NCI-H446 (cell line): Measurements from ENCODE around the gene CYP27A1.

Experiments used
- DNase-seq, 2 experiments: peaks; one replicate each; lab custom pipeline; 2025; lab: John Stamatoyannopoulos, UW

CYP27A1 gene

GRCh38 chr2:218812096-218812815 is 30.3 kb downstream of the CYP27A1 start:
- DNase-seq = no peak

GRCh38 chr2:218812861-218813260 is 30.9 kb downstream of the CYP27A1 start:
- no peak for DNase-seq

GRCh38 chr2:218813771-218814460 is 32.0 kb downstream of the CYP27A1 start:
- no peak for DNase-seq

DNA sequence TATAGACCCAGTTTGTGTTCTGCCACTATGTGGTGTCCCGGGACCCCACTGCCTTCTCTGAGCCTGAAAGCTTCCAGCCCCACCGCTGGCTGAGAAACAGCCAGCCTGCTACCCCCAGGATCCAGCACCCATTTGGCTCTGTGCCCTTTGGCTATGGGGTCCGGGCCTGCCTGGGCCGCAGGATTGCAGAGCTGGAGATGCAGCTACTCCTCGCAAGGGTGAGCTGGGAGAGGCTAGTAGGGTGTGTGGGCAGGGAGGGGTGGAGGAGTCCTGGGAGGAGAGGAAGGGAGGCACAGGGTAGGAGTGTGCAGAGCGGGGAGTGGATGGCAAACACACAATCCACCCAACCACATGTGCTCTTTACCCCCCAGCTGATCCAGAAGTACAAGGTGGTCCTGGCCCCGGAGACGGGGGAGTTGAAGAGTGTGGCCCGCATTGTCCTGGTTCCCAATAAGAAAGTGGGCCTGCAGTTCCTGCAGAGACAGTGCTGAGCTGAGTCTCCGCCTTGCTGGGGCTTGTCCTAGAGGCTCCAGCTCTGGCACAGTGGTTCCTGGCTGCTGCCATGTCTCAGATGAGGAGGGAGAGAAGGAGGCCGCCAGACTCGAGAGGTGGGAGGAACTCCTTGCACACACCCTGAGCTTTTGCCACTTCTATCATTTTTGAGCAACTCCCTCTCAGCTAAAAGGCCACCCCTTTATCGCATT is 32.7 kb downstream of the CYP27A1 start:
- DNase-seq = no peak

DNA sequence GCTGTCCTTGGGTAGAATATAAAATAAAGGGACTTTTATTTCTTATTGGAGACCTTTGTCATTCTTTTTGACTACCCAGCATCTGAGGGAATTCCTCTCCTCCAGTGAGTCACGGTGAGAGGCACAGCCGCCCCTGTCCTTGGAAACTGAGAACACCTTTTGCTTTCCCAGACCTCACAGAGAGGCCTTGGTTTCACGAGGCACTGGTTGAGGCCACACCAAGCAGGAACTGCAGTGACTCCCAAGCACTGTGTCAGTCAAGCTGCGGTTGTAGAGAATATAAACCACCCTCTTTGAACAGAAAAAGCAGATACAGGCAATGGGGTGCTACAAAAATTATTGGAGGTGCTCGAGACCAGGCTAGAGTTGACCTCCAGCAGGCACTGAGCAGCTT is 33.3 kb downstream of the CYP27A1 start:
- no peak for DNase-seq

DNA sequence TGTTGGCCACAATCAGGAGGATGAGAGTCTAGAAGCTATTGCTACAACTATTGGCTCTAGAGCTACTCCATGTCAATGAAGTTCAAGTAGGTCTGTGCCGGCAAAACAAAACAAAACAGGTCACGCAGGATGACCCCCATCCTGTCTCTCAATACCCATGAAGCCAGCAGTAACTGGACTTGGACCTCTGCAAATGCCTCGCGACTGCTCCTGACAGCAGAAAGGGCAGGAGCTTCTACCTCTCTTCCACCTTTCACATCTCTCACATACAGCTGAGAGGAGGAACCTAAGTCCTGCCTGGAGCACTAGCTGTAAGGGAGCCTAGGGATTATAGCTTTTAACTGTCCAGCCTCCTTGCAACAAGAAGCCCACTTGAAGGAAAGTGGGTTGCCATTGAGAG is 33.7 kb downstream of the CYP27A1 start:
- no peak for DNase-seq

GRCh38 chr2:218816561-218817011 is 34.6 kb downstream of the CYP27A1 start:
- no peak for DNase-seq

- DNase-seq = no peak
Observed at GRCh38 chr2:218819093-218819492, 37.1 kb downstream of the CYP27A1 start.

GRCh38 chr2:218820746-218821369 is 38.9 kb downstream of the CYP27A1 start:
- DNase-seq = no peak

GRCh38 chr2:218821605-218822211 is 39.8 kb downstream of the CYP27A1 start:
- DNase-seq = no peak

DNA sequence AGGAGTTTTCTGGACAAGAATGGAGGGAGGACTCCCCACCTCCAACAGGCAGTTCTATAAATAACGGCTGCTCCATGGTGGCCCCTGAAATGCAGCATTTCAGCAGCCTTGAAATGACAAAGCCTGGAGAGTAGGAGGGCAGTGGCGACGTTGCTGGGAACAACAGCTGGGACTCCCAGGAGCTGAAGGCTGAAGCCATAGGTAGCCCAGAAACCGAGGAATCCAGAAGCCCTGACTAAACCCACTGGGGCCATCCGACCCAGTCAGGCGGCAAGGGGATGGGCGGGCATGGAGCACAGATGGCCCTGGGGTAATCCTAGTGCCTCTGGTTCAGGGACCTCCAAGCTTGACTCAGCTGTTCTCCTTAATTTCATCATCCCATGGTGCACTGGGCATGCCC is 40.7 kb downstream of the CYP27A1 start:
- DNase-seq = no peak

DNA sequence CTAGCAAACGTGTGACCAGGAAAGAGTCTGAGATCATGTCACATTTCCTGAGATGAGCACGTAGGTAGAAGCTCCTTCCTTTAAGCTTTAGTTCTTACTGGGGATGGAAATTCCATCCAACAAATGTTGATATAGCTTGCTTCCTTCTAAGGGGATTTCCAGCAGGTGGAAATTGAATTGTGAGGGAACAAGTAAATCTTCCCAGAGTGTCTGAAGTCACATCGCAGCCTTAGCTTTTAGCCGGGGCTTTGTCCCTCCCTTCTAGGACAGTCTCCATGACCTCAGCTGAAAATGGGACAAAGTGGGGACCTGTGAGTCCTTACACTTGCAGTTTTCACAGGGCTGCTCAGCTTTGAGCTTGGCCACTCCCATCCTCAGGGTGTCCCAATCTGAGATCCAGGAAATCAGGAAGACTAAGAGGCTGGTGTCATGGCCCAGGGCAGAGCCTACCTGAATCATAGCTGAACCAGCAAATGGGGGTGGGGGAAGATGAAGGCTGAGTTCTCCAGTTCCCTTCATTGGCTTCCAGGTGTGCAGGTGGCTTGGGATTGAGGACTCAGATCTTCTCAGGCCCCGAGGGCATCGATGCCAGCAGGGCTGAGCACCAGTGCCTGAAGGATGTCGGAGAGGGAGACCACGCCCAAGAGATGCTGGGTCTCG is 41.4 kb downstream of the CYP27A1 start:
- DNase-seq = no peak

DNA sequence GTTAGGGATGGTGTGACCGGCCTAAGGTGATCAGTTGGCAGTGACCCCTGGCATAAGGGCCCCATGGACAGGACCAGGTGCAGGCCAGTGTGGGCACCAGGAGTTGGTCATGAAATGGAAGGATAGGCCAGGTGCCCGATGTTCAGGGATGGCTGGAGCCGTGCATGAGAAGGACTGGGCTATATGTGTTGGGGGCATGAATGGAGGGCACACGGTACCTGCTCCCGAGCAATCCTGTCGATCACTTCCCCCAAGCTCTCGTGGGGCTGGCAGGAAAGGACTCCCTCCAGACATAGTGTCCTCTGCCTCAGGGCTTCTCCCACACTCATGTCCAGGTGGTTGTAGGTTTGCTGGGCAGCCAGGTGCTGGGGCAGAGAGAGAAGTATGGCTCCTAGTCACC is 42.1 kb downstream of the CYP27A1 start:
- DNase-seq = no peak

GRCh38 chr2:218826791-218827190 is 44.8 kb downstream of the CYP27A1 start:
- DNase-seq = no peak

DNA sequence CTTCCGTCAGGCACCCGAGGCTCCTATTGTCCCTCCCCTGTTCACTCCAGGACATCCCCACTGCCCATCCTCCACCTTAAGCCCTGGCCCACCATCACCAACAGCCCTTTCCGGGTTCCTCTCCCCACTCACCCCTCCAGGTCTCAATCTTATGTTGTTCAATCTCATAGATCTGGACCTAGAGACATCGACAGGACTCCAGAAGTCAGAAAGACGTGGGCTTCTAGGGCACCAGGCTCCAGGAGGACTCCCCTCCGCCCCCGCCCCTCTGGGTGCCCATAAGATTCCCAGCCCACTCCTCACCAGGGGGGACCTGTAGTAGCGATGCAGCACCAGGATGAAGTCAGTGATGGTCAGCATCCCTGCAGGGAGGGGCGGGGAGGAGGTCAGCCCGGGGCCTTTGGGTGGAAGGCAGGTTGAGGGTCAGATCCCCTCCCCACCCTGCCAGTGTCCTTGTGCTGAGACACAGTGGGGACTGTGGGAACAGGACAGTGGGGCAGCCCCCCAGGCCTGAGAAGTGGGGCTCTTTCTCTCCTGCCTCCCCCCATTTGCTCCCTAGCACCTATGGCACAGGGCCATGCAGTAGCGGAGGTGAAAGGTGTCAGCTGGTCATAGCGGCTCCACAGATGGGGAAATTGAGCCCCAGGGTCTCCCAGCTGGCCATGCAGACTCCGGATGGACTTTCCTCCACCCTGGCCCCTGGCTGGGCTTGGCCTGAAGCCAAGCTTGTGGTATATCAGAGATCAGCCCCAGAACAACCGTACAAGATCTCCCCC is 45.9 kb downstream of the CYP27A1 start:
- no peak for DNase-seq

DNA sequence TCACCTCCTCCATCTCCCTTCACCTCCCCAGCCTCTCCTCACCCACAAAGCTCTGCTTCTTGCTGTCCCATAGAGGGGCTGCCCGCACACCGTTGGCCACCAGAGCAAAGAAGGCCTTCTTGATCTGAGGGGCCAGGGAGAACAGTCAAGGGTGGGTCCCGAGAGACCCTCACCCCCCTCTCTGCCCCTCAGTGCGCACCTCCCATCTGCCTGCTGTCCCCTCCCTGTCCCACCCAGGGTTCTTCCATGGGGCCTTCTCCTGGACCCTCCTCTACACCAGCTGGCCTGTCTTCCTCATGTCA is 46.5 kb downstream of the CYP27A1 start:
- no peak for DNase-seq

- no peak for DNase-seq
Observed at GRCh38 chr2:218829868-218830451, 48.0 kb downstream of the CYP27A1 start.

DNA sequence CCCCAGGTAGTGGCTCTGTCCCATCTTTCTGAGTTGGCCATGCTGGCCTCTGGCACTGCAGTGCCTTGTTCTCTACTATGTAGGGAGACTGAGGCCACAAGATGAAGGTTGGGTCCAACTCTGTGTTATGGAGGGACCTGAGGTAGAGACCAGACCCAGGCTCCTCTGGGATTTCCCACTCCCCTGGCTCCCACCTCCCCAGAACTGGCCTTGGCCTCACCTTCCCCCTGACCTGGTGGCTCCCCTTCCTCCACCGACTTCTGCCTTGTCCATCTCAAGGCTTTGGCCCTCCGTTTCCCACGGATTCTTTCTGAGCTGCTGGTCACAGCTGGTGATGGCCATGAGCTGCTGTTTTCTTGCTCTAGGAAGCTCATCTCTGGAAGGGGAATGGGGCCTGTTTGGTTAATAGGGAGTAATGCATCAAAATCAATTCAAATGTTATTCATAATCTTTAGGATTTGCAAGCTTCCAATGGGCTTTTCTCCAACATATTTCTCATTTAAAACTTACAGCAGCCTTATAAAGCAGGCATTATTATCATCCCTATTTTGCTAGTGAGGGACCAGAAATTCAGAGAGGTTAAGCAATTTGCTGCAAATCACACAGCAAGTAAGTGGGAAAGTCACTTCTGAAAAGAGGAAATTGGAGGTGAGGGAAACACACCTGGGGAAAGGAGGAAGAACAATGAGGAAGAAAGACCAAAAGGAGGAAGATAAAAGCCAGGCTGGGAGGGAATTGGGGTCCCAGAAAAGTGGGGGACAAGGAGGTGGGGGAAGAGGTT is 48.8 kb downstream of the CYP27A1 start:
- DNase-seq = no peak

DNA sequence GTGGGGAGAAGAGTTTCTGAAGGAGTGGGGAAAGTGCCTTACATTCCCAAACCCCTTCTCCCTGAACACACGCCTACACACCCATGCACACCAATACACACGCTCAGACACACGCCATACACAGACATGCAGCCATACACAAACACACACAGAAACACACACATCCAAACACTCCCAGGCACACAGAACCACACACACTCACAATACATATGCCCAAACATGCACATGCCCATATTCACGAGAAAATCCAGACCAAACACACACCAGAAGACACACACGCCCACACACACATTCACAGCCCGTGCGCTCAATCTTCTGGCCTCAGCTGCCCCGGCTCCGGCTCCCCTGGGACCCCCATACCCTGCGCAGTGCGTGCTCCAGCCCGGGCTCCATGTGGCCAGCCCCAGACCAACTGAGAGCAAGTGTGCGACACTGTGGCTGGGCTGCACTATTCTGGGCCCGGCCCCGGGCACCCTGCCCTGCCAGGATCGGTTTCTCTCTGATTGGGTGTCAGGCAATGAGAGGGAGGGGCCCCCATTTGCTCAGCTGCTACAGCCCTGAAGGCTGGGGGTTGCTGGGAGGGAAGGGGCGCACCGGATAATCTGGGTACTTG is 49.5 kb downstream of the CYP27A1 start, which contains the start of gene PRKAG3:
Gene PRKAG3 (minus strand): TSS at position 426 of the 613 bp plus-strand sequence.
- DNase-seq = no peak
